OCI-LY1 (cell line): Measurements from ENCODE around the gene ZBTB43.

Source experiments
- H2AFZ ChIP-seq: fragments of 200-600 bp; sonication (generic), shearing (Covaris generic); 2 replicates; pipeline ENCODE4 v1.6.0; 2014; ENCODE audit warnings: antibody characterized with exemption, mild to moderate bottlenecking, low read length
- H3F3A ChIP-seq: fragments of 200-600 bp; sonication (generic), shearing (Covaris generic); 2 replicates; pipeline ENCODE4 v1.6.0; 2014; ENCODE audit warnings: mild to moderate bottlenecking, antibody characterized with exemption, low read length, moderate library complexity; ENCODE audit not compliant: insufficient read depth
- H3K27ac ChIP-seq: fragments of 200-600 bp; sonication (generic); 2 replicates; pipeline ENCODE4 v1.5.1; 2014; ENCODE audit warnings: low read length, mixed run types, mild to moderate bottlenecking, low read depth; ENCODE audit not compliant: poor library complexity, severe bottlenecking
- H3K27me3 ChIP-seq: fragments of 200-600 bp; sonication (generic); 2 replicates; pipeline ENCODE4 v1.6.0; 2014; ENCODE audit warnings: antibody characterized with exemption, mild to moderate bottlenecking, low read length, moderate library complexity; ENCODE audit not compliant: insufficient read depth
- H3K36me3 ChIP-seq: fragments of 200-600 bp; sonication (generic); 2 replicates; pipeline ENCODE4 v1.6.1; 2014; ENCODE audit warnings: mild to moderate bottlenecking, antibody characterized with exemption, low read length, moderate library complexity, mixed read lengths; ENCODE audit not compliant: insufficient read depth
- H3K4me1 ChIP-seq: fragments of 200-600 bp; sonication (generic); 2 replicates; pipeline ENCODE4 v1.5.1; 2014; ENCODE audit warnings: mild to moderate bottlenecking, low read length, moderate library complexity; ENCODE audit not compliant: insufficient read depth, severe bottlenecking
- H3K4me2 ChIP-seq: fragments of 200-600 bp; sonication (generic), shearing (Covaris generic); 2 replicates; pipeline ENCODE4 v1.6.1; 2014; ENCODE audit warnings: low read length
- H3K4me3 ChIP-seq: fragments of 200-600 bp; sonication (generic); 2 replicates; pipeline ENCODE4 v1.5.1; 2014; ENCODE audit warnings: low read length, low read depth, mild to moderate bottlenecking, mixed read lengths; ENCODE audit not compliant: poor library complexity, severe bottlenecking
- H3K79me2 ChIP-seq: fragments of 200-600 bp; shearing (Covaris generic); 2 replicates; pipeline ENCODE4 v1.6.1; 2016; ENCODE audit warnings: mixed run types, low read length, mixed read lengths; ENCODE audit not compliant: insufficient read depth
- H3K9ac ChIP-seq: fragments of 200-600 bp; sonication (generic), shearing (Covaris generic); 2 replicates; pipeline ENCODE4 v1.6.1; 2014; ENCODE audit warnings: mild to moderate bottlenecking, low read length, mixed read lengths
- H3K9me2 ChIP-seq: fragments of 200-600 bp; sonication (generic), shearing (Covaris generic); 2 replicates; pipeline ENCODE4 v1.6.1; 2014; ENCODE audit warnings: low read depth, mild to moderate bottlenecking, low read length, mixed read lengths
- H3K9me3 ChIP-seq: fragments of 200-600 bp; shearing (Covaris generic); 2 replicates; pipeline ENCODE4 v1.6.1; 2014; ENCODE audit warnings: low read length, mixed read lengths
- H4K20me1 ChIP-seq: fragments of 200-600 bp; sonication (generic), shearing (Covaris generic); 2 replicates; pipeline ENCODE4 v1.6.0; 2016; ENCODE audit warnings: mild to moderate bottlenecking, low read length; ENCODE audit not compliant: insufficient read depth
- EZH2 ChIP-seq: fragments of 200-600 bp; sonication (generic), shearing (Covaris generic); IDR thresholded peaks from 2 replicates; pipeline ENCODE4 v1.8.0; 2017; ENCODE audit warnings: borderline replicate concordance, mixed run types, mild to moderate bottlenecking, antibody characterized with exemption, low read length, moderate library complexity, mixed read lengths
- TF ChIP-seq, protein P1 (sequence below): fragments of 200-600 bp; sonication (generic), shearing (Covaris generic); IDR thresholded peaks from 2 replicates; pipeline ENCODE4 v1.5.1; 2017; ENCODE audit warnings: mild to moderate bottlenecking, antibody characterized with exemption, low read length, moderate library complexity, mixed read lengths

The ZBTB43 gene

DNA sequence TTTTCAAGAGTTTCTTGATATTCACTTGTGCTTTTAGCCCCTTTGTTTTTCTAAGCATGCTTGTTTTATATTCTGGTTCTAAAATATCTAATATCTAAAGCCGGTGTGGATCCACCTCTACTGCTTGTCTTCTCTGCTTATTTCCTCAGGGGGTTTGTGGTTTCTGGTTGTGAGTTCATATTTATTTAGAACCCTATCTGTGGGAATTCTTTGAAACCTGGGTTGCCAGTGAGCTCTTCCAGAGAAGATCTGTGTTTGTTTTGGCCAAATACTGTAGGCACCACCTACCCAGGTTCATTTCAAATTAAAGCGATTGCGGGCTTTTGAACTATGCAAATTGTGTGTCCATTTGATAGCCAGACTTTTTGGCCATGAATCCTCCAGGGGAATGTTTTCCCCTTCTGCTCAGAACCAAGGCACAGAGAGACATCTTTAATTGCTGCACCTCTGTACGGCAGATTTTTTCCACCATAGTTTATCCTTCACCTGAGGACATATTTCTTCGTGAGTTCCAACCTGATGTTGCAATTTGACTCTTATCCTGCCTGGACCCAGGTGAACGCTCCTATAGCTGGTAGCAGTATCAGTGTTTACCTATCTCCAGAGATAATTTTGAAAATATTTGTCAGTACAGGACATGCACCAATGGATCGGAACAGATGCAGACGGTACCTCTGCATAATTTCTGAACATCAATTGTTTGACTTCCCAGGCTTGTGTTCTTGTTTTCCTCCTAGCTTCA is 2.4 kb upstream of the ZBTB43 start:
- H4K20me1 ChIP-seq = 0 out of 2 replicates have a peak, but pooled peaks cover 3% of the 10 kb centered on the region
- no peaks in the 10 kb centered on the region for H3K36me3 ChIP-seq
- H3K27me3 ChIP-seq = peaks cover 3% of the 10 kb centered on the region; the same call in 1 of the 2 replicates
- no peaks in the 10 kb centered on the region for H3K9me3 ChIP-seq
- H2AFZ ChIP-seq = no peak overlapping the region
- no peak overlapping the region for H3K4me3 ChIP-seq
- no peaks in the 10 kb centered on the region for H3K9me2 ChIP-seq
- TF ChIP-seq, protein P1, sequence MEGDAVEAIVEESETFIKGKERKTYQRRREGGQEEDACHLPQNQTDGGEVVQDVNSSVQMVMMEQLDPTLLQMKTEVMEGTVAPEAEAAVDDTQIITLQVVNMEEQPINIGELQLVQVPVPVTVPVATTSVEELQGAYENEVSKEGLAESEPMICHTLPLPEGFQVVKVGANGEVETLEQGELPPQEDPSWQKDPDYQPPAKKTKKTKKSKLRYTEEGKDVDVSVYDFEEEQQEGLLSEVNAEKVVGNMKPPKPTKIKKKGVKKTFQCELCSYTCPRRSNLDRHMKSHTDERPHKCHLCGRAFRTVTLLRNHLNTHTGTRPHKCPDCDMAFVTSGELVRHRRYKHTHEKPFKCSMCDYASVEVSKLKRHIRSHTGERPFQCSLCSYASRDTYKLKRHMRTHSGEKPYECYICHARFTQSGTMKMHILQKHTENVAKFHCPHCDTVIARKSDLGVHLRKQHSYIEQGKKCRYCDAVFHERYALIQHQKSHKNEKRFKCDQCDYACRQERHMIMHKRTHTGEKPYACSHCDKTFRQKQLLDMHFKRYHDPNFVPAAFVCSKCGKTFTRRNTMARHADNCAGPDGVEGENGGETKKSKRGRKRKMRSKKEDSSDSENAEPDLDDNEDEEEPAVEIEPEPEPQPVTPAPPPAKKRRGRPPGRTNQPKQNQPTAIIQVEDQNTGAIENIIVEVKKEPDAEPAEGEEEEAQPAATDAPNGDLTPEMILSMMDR = no peak
- TF ChIP-seq EZH2 = no peak
- peaks cover 22% of the 10 kb centered on the region for H3K4me1 ChIP-seq
- H3K4me2 ChIP-seq = no peak overlapping the region
- H3K9ac ChIP-seq = no peak overlapping the region
- peaks cover 15% of the 10 kb centered on the region for H3K79me2 ChIP-seq
- no peak overlapping the region for H3K27ac ChIP-seq
- no peaks in the 10 kb centered on the region for H3F3A ChIP-seq

DNA sequence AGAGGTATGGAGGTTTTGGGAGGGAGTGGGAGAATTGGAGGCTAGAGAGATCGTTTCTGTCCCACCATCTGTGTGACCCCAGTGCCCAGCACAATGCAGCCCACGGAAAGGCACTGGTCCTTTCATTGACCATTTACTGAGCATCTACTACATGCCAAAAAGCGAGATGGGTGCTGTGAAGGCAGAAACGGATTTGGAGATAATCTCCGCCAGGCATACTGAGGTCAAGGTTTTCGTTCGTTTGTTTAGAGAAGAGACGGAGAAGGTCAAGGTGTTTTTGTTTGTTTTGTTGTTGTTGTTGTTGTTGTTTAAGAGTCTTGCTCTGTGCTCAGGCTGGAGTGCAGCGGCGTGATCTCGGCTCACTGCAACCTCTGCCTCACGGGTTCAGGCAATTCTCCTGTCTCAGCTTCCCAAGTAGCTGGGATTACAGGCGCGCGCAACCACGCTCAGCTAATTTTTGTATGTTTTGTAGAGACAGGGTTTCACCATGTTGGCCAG is 593 bp upstream of the ZBTB43 start:
- Histone ChIP-seq H3K9me2 (no peaks in the 10 kb centered on the region), H3K27ac (no peak overlapping the region)

DNA sequence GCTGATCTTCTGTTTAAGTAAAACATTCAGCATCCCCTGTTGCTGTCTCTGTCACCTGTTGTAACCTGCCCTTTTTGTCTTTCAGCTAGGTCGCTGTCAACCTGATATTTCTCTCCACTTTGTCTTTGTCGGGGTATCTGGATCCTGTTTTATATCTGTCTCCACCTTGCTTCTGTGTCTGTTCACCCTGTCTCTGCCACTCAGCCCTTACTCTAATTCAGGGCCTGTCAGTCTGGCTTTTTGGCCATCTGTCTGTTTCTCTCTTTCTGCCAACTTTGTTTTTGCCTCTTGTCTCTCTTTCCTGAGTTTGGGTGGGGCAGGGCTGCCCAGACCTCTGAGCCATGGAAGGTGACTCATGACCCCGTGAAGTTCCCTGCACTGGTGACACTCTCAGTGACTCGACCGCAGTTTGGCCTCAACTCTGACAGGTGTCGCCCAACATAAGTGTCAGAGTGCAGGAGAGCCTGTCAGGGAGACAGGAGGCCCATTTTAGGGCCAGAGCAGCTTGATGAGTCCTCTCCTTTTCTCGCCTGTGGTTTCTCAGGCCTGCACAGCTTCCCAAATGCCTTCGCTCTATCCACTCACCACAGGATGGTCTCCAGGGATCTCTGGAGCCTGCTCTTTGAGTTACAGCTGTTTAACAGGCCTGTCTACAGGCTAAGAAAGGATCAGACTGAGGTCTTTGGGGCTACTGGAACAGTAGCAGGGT is 868 bp downstream of the ZBTB43 start:
- Histone ChIP-seq H3K4me1 (peaks cover 22% of the 10 kb centered on the region), H2AFZ (no peak overlapping the region), H3K27me3 (peaks cover 3% of the 10 kb centered on the region; the same call in 1 of the 2 replicates), H3K4me3 (peak overlapping the region; percentile 79), H3K9me3 (no peaks in the 10 kb centered on the region), H3K9me2 (no peaks in the 10 kb centered on the region), H3K9ac (peak overlapping the region; percentile 75), H3K36me3 (peaks cover 11% of the 10 kb centered on the region), H3K4me2 (peak overlapping the region; percentile 72), H3K27ac (peak overlapping the region; percentile 47), H3F3A (no peaks in the 10 kb centered on the region), H4K20me1 (0 out of 2 replicates have a peak, but pooled peaks cover 3% of the 10 kb centered on the region), H3K79me2 (peaks cover 30% of the 10 kb centered on the region)
- TF ChIP-seq, protein P1 = peak; percentile 9; the same call in 1 of the 2 replicates
- no peak for TF ChIP-seq EZH2

More for the DNA sequence above, 593 bp upstream of the ZBTB43 start:
- no peak for TF ChIP-seq EZH2
- TF ChIP-seq, protein P1 = no peak
- Histone ChIP-seq H3K79me2 (peaks cover 29% of the 10 kb centered on the region), H4K20me1 (0 out of 2 replicates have a peak, but pooled peaks cover 3% of the 10 kb centered on the region), H3K4me3 (peak overlapping the region; percentile 79), H2AFZ (peak overlapping the region; percentile 85; the same call in 1 of the 2 replicates), H3K9ac (no peak overlapping the region; the same call in 1 of the 2 replicates), H3F3A (no peaks in the 10 kb centered on the region), H3K36me3 (peaks cover 4% of the 10 kb centered on the region; the same call in 1 of the 2 replicates), H3K4me2 (peak overlapping the region; percentile 72), H3K9me3 (no peaks in the 10 kb centered on the region), H3K27me3 (peaks cover 3% of the 10 kb centered on the region; the same call in 1 of the 2 replicates), H3K4me1 (peaks cover 22% of the 10 kb centered on the region)
